Liver (tissue), 3 donors: ENCODE data around the gene GSTA1.

Experiments
- GABPA ChIP-seq, 2 donors: IDR thresholded peaks in 1 of 2; conservative IDR thresholded peaks in 1 of 2; 2 replicates each; pipeline ENCODE4 v1.6.1; 2016; ENCODE audit warnings: antibody characterized with exemption in 2 of 2, mild to moderate bottlenecking in 1 of 2, moderate library complexity in 1 of 2
- TAF1 ChIP-seq: conservative IDR thresholded peaks from 2 replicates; pipeline ENCODE4 v1.6.1; 2016; ENCODE audit warnings: antibody characterized with exemption, mild to moderate bottlenecking
- TF ChIP-seq, protein P1 (sequence below): fragments of 150-350 bp; IDR thresholded peaks from 2 replicates; pipeline ENCODE4 v1.5.1; 2017; ENCODE audit warnings: improper control_type of control experiment, low read depth, low read length; ENCODE audit not compliant: missing input control
- TF ChIP-seq, protein P2 (sequence below): IDR thresholded peaks from 2 replicates; pipeline ENCODE4 v1.6.1; 2016; ENCODE audit warnings: antibody characterized with exemption
- donor health status: healthy.
- donor health status: healthy.

DNA sequence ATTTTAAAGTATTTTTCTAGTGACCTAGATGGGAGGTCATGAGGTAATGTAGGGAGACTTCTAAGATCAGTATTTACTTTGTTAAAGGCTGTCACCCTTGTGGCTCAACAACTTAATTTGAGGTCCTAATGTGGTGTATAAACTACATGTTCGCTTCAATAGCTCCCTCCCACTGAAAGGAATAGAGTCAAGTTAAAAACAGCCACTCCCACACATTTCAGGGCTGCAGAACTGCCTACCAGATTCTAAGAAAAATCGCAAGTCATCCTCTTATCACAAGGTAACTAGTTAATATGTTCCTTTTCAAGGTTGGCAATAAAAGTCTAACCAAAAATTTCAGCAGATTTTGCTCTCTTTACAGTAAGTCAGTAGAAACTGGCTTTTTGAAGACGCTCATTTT, 15.1 kb downstream of the GSTA1 start:
- TF ChIP-seq, protein P1, sequence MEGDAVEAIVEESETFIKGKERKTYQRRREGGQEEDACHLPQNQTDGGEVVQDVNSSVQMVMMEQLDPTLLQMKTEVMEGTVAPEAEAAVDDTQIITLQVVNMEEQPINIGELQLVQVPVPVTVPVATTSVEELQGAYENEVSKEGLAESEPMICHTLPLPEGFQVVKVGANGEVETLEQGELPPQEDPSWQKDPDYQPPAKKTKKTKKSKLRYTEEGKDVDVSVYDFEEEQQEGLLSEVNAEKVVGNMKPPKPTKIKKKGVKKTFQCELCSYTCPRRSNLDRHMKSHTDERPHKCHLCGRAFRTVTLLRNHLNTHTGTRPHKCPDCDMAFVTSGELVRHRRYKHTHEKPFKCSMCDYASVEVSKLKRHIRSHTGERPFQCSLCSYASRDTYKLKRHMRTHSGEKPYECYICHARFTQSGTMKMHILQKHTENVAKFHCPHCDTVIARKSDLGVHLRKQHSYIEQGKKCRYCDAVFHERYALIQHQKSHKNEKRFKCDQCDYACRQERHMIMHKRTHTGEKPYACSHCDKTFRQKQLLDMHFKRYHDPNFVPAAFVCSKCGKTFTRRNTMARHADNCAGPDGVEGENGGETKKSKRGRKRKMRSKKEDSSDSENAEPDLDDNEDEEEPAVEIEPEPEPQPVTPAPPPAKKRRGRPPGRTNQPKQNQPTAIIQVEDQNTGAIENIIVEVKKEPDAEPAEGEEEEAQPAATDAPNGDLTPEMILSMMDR = no peak
- TF ChIP-seq, protein P2, sequence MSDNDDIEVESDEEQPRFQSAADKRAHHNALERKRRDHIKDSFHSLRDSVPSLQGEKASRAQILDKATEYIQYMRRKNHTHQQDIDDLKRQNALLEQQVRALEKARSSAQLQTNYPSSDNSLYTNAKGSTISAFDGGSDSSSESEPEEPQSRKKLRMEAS = no peak
- TF ChIP-seq TAF1 (no peak), GABPA (IDR thresholded peaks at IDR 0.05 in 1 of 2, conservative IDR thresholded peaks at IDR 0.05 in 1 of 2) (no peak)
